VCaP (cell line): ENCODE data around the gene CLASP2.

ENCODE experiments used
- H3K27ac ChIP-seq: fragments of 450-650 bp; 2 replicates; pipeline ENCODE4 v1.5.1; 2017
- CTCF ChIP-seq: fragments of 450-650 bp; conservative IDR thresholded peaks from 2 replicates; pipeline ENCODE4 v1.5.1; 2017; ENCODE audit warnings: mild to moderate bottlenecking, moderate library complexity

Gene CLASP2

GRCh38 chr3:33718595-33718907, 497 bp upstream of the CLASP2 start:
- TF ChIP-seq CTCF, result no peak
- peak overlapping the region; percentile 92 for H3K27ac ChIP-seq

GRCh38 chr3:33717616-33717865, 513 bp downstream of the CLASP2 start:
- TF ChIP-seq CTCF, result no peak
- peak overlapping the region; percentile 92 for H3K27ac ChIP-seq

GRCh38 chr3:33716227-33716626, 1.8 kb downstream of the CLASP2 start:
- H3K27ac ChIP-seq, result peak overlapping the region; percentile 92
- TF ChIP-seq CTCF, result no peak

- TF ChIP-seq CTCF, result no peak
- no peak overlapping the region for H3K27ac ChIP-seq
Measured at GRCh38 chr3:33711100-33711499, 7.0 kb downstream of the CLASP2 start.

- no peak overlapping the region for H3K27ac ChIP-seq
- TF ChIP-seq CTCF, result no peak
Measured at GRCh38 chr3:33706056-33706455, 12.0 kb downstream of the CLASP2 start.

- TF ChIP-seq CTCF, result no peak
- H3K27ac ChIP-seq, result no peak overlapping the region
Measured at GRCh38 chr3:33704891-33705290, 13.2 kb downstream of the CLASP2 start.

- TF ChIP-seq CTCF, result no peak
- H3K27ac ChIP-seq, result no peak overlapping the region
Measured at GRCh38 chr3:33699275-33699674, 18.8 kb downstream of the CLASP2 start.

- TF ChIP-seq CTCF, result no peak
- no peak overlapping the region for H3K27ac ChIP-seq
Measured at GRCh38 chr3:33694944-33695343, 23.1 kb downstream of the CLASP2 start.
